Dermis microvascular lymphatic vessel endothelial cell (primary cell): ENCODE data around the gene NDUFB5. TPM values are rescaled to one million over a fixed set of nuclear protein-coding genes. Genes with fewer than 3 reads are reported as not detected.
"Not testable (repeated sequence)": the region's sequence is repeated elsewhere in the genome, so short reads cannot be mapped to it uniquely, and the experiment has no call there.

ENCODE experiments used
- DNase-seq, 2 donors: peaks; one replicate each; pipeline versions ENCODE4 v3.0.0 to v3.0.0-alpha.2; 2010; ENCODE audit warnings: low read depth in 2 of 2
- total RNA-seq: library from RNA; depleted of rRNA; stranded (reverse); fragments of >200 nt; gene quantifications from 2 replicates; pipeline ENCODE4 v1.2.1, GENCODE V29; 2014

The NDUFB5 gene
- total RNA-seq, 1 donor from 2014 or later = 81.6 TPM

- no peak for DNase-seq
Measured at GRCh38 chr3:179630753-179631451, 26.3 kb downstream of the NDUFB5 start.

- no peak for DNase-seq
Measured at GRCh38 chr3:179640469-179640868, 35.9 kb downstream of the NDUFB5 start.

GRCh38 chr3:179642871-179643270 lies 38.3 kb downstream of the NDUFB5 start:
- DNase-seq = no peak

- DNase-seq = not testable (repeated sequence)
Measured at GRCh38 chr3:179643837-179644236, 39.2 kb downstream of the NDUFB5 start.

GRCh38 chr3:179646177-179646576 lies 41.6 kb downstream of the NDUFB5 start:
- DNase-seq = no peak

DNA sequence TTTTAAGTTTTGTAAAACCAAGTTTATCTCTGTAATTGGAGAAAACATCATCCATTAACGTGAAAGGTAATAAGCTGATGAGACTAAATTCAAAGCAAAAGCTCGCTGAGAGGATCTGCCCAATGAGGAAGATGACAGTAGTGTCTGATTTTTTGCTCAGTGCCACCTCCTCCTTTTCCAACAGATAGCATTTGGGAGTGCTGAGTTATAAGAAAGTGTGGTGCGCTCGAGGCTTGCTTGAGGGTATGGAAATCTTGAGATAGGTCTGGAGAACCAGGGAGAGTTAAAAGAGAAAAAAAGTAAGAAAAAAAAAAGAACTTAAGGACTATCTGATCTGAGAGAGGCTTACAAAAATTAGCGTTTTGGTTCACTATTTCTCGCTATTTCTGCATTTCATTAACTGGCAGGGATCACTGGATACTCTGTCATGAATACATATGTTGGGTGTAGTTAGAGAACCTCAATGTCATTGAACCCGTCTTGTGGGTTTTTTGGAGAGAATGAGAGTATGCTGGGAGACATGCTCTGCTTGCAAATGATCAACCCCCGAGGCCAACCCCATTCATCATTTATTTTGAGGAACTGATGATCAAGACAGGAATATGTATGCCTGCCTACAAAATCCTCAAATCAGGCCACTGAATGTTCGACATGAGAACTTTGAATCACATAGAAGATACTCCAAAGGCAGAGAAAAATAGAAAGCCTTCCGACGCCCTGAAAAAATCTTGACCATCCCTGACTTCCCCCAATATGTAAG lies 47.3 kb downstream of the NDUFB5 start:
- DNase-seq = no peak

DNA sequence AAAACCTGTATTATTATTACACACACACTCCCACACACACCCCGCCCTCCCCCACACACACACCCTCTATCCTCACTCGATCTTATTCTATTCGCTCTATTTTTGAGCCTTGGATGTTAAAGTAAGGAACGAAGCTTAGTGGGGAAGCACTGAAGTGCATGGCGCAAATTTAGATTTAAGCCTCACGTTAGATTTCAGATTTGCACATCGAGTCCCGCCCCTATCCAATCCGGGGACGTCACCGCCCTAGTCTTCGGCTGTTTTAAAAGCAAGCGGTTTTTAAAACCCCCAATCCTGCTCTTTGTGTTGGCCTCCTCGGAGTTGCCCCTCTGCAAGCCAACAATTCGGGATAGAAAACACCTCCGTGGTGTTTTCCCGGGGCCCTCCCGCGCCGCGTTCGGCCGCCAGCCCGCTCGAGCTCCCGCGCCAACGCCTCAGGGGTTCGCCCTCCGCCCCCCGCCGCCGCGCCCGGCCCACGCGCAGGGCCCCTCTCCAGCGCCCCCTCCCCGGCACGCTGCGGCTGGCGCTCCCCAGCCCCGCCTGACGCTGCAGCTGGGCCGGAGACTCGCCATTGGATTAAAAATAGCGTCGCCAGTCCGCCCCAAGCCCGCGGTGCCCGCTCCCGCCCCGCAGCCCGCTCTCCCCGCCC lies 48.0 kb downstream of the NDUFB5 start, which contains the start of gene USP13:
Gene USP13 (plus strand): TSS at position 594 of the 649 bp plus-strand sequence. CDS start 186 bp downstream, outside the sequence.
- peak; percentile 68 to 90 for DNase-seq

- peak; percentile 48 to 82 for DNase-seq
Measured at GRCh38 chr3:179653096-179653797, 48.7 kb downstream of the NDUFB5 start.

DNA sequence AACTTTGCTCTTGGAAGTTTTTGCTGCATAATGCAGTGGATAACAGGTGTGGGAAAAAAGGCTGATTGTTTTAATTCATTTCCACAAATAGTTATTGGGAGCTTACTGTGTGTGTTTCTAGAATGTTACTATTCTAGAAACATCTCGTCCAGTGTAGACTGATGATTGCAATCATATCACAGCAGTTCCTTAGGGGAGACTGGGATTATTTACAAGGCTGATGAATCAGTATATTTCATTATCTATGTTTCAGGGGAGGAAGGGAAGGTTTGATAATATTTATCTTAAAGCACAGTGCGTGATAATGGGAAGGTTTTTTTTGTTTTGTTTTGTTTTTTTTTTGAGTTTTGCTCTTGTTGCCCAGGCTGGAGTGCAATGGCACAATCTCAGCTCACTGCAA lies 50.6 kb downstream of the NDUFB5 start:
- DNase-seq = no peak

DNA sequence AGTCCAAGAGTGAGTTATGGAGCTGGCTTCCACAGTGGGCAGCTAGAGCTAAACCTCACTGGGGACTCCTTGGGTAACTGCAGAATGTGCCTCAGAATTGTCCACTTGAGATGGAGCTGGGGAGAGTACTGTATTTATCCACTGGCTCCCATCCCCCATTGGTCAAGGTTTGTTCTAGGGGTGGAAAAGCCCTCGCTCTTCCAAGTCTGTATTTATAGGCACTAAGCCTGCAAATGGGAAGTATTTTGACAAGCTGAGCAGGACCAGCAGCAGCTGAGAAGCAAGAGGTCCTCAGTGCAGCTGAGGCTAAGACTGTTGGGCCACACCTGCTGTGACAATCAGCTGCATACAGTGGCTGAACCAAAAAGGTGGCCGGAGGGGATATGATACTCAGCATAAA lies 54.0 kb downstream of the NDUFB5 start:
- DNase-seq = no peak

DNA sequence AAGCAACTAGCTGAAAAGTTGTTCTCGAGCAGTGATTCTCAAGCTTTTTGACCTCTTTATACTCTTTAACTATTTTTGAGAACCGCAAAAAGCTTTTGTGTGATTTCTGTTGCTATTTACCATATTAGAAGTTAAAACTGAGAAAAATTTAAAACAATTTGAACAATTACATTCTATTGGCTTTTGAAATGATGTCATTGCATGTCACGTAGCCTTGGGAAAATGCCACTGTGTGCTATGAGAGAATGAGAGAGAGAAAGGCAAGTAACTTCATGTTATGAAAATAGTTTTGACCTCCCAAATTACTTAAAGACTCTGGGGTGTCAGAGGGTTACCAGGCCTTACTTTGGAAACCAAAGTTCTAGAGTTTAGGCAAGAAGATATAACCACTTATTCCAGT lies 56.3 kb downstream of the NDUFB5 start:
- no peak for DNase-seq

- no peak for DNase-seq
Measured at GRCh38 chr3:179661777-179662176, 57.2 kb downstream of the NDUFB5 start.

DNA sequence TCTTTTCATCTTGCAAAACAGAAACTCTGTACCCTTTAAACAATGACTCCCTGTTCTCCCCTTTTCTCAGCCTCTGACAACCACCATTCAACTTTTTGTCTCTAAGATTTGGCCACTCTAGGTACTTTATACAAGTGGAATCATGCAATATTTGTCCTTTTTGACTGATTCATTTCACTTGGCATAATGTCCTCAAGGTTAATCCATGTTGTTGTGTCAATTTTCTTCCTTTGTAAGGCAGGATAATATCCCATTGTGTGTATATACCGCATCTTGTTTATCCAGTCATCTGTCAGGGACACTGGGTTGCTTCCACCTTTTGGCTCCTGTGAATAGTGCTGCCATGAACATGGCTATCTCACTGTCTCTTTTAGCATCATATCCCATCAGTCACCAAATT lies 58.5 kb downstream of the NDUFB5 start:
- no peak for DNase-seq

DNA sequence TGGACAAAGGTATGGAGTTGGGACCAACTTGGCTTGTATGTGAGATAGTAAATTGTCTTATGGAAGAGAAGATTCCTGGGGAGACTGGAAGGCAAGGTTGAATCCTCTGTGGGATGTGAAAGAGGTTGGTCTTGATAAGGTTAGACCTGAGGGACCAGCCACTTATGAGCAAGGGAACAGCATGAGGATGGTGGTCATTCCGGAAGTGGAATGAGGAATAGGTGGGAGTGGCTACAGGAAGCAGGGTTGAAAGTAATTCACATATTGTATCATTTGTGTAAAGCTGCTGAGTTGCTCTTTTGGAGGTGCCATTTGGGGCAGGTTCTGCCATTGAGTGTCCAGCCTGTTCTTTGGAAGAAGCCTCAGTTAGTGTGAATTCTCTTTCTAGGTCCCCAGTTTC lies 61.4 kb downstream of the NDUFB5 start:
- DNase-seq = peak in 1 of 2 donors; percentile 57

DNA sequence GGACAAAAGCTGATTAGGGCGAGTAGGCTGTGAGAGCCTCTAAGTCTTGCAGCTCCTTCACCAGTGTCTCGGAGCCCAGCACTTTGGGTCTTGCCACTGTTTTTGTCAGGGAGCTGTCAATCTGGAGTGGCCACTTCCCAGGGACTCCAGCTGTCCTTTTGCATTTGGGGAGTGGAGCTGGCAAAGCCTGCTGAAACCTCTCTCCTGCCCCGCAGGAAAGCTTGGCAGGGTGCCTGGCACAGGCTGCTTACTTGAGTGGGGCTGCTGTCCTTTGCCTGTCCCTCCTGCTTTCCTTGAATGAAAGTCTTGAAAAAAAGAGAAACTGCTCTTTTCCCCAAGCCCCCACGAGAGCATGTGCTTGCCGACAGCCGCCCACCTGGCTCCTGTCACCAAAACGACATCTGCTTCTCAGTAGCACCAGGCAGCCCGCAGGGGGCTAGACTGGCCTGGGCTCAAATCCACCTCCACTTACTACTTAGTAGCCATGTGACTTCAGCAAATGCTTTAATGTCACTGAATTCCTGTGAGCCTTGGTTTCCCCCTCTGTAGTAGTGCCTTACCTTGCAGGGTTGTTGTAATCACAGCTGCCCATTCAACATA lies 61.9 kb downstream of the NDUFB5 start:
- DNase-seq = no peak

- no peak for DNase-seq
Measured at GRCh38 chr3:179668429-179668828, 63.8 kb downstream of the NDUFB5 start.

DNA sequence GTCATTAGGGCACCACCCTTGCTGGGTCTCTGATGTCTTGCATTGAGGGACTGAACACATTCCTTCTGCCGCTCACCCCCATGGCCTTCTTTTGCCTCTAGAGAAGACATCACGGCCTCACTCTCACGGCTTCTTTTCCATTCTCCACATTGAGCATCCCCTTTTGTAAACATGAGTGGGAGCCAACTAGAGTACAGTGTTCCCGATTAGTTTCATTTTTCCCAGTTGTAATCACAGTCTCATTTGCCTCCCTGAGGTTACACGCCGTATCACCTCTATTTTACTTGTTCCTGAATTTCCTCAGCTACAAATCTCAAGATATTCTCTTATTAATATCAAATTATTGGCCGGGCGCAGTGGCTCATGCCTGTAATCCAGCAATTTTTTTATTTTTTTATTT lies 65.7 kb downstream of the NDUFB5 start:
- peak in 1 of 2 donors; percentile 80 for DNase-seq

DNA sequence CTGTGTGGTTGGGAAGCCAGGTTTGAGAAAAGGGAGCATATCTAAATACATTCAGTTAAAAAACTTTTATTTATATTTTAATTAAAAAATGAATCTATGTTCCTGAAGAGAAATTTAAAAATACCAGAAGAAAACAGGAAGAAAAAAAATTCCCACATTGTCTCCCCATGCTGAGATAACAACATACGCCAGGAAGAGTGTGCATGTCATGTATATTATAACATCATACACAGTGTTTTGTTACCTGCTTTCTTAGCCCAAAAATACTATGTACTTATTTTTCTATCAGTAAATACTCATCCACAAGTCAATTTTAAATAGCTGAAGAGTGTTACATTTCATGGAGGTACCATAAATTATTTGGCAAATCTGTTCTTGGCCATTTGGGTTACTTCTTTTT lies 66.7 kb downstream of the NDUFB5 start:
- peak in 1 of 2 donors; percentile 51 for DNase-seq

- DNase-seq = peak; percentile 100
Measured at GRCh38 chr3:179671747-179672242, 67.2 kb downstream of the NDUFB5 start.

- DNase-seq = no peak
Measured at GRCh38 chr3:179672918-179673317, 68.3 kb downstream of the NDUFB5 start.

GRCh38 chr3:179673523-179673922 lies 68.9 kb downstream of the NDUFB5 start:
- DNase-seq = no peak
